Liver (tissue), 9 donors: ENCODE results near the gene JCHAIN. TPM values are rescaled to one million over a fixed set of nuclear protein-coding genes. Genes with fewer than 3 reads are reported as not detected.

ENCODE experiments used
- DNase-seq: peaks from one replicate; pipeline ENCODE4 v3.0.0-alpha.2; 2017; ENCODE audit warnings: low spot score
- H3K27ac ChIP-seq, 2 donors: one replicate each; pipeline ENCODE4 v1.7.0; 2013; ENCODE audit warnings: inconsistent platforms in 2 of 2, low read length in 2 of 2, control low read depth in 1 of 2, low read depth in 1 of 2, mild to moderate bottlenecking in 1 of 2
- H3K27me3 ChIP-seq, 4 donors: one replicate each; pipeline versions ENCODE4 v1.6.1 to v1.7.0; 2013; ENCODE audit warnings: low read length in 3 of 4, inconsistent platforms in 1 of 4, mild to moderate bottlenecking in 1 of 4, moderate library complexity in 1 of 4; ENCODE audit not compliant: control insufficient read depth in 4 of 4, insufficient read depth in 4 of 4
- H3K36me3 ChIP-seq, 4 donors: one replicate each; pipeline versions ENCODE4 v1.6.1 to v1.7.0; 2013; ENCODE audit warnings: low read length in 3 of 4, mild to moderate bottlenecking in 3 of 4, low read depth in 1 of 4, moderate library complexity in 1 of 4; ENCODE audit not compliant: control insufficient read depth in 4 of 4, insufficient read depth in 3 of 4
- H3K4me1 ChIP-seq, 4 donors: one replicate each; pipeline versions ENCODE4 v1.6.1 to v1.7.0; 2013; ENCODE audit warnings: low read length in 3 of 4, mild to moderate bottlenecking in 3 of 4, moderate library complexity in 1 of 4; ENCODE audit not compliant: control insufficient read depth in 4 of 4, insufficient read depth in 4 of 4
- H3K4me3 ChIP-seq, 3 donors: one replicate each; pipeline versions ENCODE4 v1.6.1 to v1.7.0; 2013; ENCODE audit warnings: low read length in 3 of 3, control low read depth in 1 of 3, low read depth in 1 of 3, mild to moderate bottlenecking in 1 of 3
- H3K9ac ChIP-seq, 2 donors: one replicate each; pipeline ENCODE4 v1.7.0; 2013; ENCODE audit warnings: low read length in 2 of 2, mild to moderate bottlenecking in 2 of 2, moderate library complexity in 2 of 2, control low read depth in 1 of 2, low read depth in 1 of 2
- H3K9me3 ChIP-seq, 4 donors: one replicate each; pipeline versions ENCODE4 v1.6.1 to v1.7.0; 2013; ENCODE audit warnings: low read length in 3 of 4; ENCODE audit not compliant: control insufficient read depth in 4 of 4
- EGR1 ChIP-seq, 2 donors: IDR thresholded peaks; 2 replicates each; pipeline ENCODE4 v1.6.1; 2016 to 2018; ENCODE audit warnings: antibody characterized with exemption in 2 of 2, low read depth in 2 of 2
- FOXA2 ChIP-seq: IDR thresholded peaks from 2 replicates; pipeline ENCODE4 v1.6.1; 2016; ENCODE audit warnings: antibody characterized with exemption
- GABPA ChIP-seq, 2 donors: IDR thresholded peaks in 1 of 2; conservative IDR thresholded peaks in 1 of 2; 2 replicates each; pipeline ENCODE4 v1.6.1; 2016; ENCODE audit warnings: antibody characterized with exemption in 2 of 2, mild to moderate bottlenecking in 1 of 2, moderate library complexity in 1 of 2
- HNF4A ChIP-seq, 2 donors: conservative IDR thresholded peaks; 2 replicates each; pipeline ENCODE4 v1.6.1; 2016; ENCODE audit warnings: antibody characterized with exemption in 2 of 2, mild to moderate bottlenecking in 2 of 2
- HNF4G ChIP-seq: IDR thresholded peaks from 2 replicates; pipeline ENCODE4 v1.6.1; 2016; ENCODE audit warnings: antibody characterized with exemption
- JUND ChIP-seq, 2 donors: IDR thresholded peaks; 2 replicates each; pipeline ENCODE4 v1.6.1; 2016; ENCODE audit warnings: antibody characterized with exemption in 2 of 2
- NR2F2 ChIP-seq: IDR thresholded peaks from 2 replicates; pipeline ENCODE4 v1.6.1; 2016; ENCODE audit warnings: antibody characterized with exemption
- RXRA ChIP-seq, 2 donors: IDR thresholded peaks; 2 replicates each; pipeline ENCODE4 v1.6.1; 2017 to 2018; ENCODE audit warnings: antibody characterized with exemption in 2 of 2, mild to moderate bottlenecking in 1 of 2
- SP1 ChIP-seq: IDR thresholded peaks from 2 replicates; pipeline ENCODE4 v1.6.1; 2018; ENCODE audit warnings: antibody characterized with exemption, mild to moderate bottlenecking
- TAF1 ChIP-seq: conservative IDR thresholded peaks from 2 replicates; pipeline ENCODE4 v1.6.1; 2016; ENCODE audit warnings: antibody characterized with exemption, mild to moderate bottlenecking
- YY1 ChIP-seq: IDR thresholded peaks from 2 replicates; pipeline ENCODE4 v1.6.1; 2016; ENCODE audit warnings: antibody characterized with exemption, mild to moderate bottlenecking
- WGBS: extraction: QIAGEN DNeasy Blood & Tissue Kit; methylation state at CpG from one replicate; pipeline ENCODE4 v1.1.7; 2013; 5-methylcytosine and 5-hydroxymethylcytosine counted together
- polyA plus RNA-seq, 2 donors: library from polyadenylated mRNA; stranded (reverse) in 1 of 2; unstranded in 1 of 2; fragments of 200-250 nt in 1 of 2; fragments of >200 nt in 1 of 2; fragmentation: Nextera tagmentation in 1 of 2; extraction: Ambion mirVana in 1 of 2; gene quantifications; one replicate each; pipeline versions ENCODE4 v1.2.1 to v1.2.3, GENCODE V29; 2013 to 2015
- total RNA-seq, 2 donors: library from RNA; depleted of rRNA; stranded (reverse); fragments of >200 nt; gene quantifications; one replicate each; pipeline ENCODE4 v1.2.3, GENCODE V29; 2014
- TF ChIP-seq, protein P1 (sequence below): IDR thresholded peaks from 2 replicates; pipeline ENCODE4 v1.6.1; 2016; ENCODE audit warnings: antibody characterized with exemption
- TF ChIP-seq, protein P2 (sequence below): fragments of 150-350 bp; IDR thresholded peaks from 2 replicates; pipeline ENCODE4 v1.5.1; 2017; ENCODE audit warnings: improper control_type of control experiment, low read depth, low read length; ENCODE audit not compliant: missing input control
- TF ChIP-seq, protein P3 (sequence below): IDR thresholded peaks from 2 replicates; pipeline ENCODE4 v1.6.1; 2016; ENCODE audit warnings: antibody characterized with exemption
- TF ChIP-seq, protein P4 (sequence below): IDR thresholded peaks from 2 replicates; pipeline ENCODE4 v1.6.1; 2016; ENCODE audit warnings: antibody characterized with exemption, mild to moderate bottlenecking
- donor health status: healthy.
- donor health status: healthy.
- donor health status: healthy.
- donor health status: healthy.
- donor health status: healthy.

Gene JCHAIN
- total and polyA plus RNA-seq, 4 donors = 2.1 to 69.5 (median 9.7) TPM

DNA sequence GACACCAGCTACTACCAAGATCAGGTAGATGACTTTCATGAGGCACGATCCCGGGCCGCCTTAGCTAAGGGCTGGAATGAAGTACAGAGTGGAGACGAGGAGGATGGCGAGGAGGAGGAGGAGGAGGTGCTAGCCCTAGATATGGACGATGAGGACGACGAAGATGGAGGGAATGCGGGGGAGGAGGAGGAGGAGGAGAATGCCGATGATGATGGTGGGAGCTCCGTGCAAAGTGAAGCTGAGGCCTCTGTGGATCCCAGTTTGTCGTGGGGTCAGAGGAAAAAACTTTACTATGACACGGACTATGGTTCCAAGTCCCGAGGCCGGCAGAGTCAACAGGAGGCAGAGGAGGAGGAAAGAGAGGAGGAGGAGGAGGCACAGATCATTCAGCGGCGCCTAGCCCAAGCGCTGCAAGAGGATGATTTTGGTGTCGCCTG, 22.5 kb upstream of the JCHAIN start:
- no peaks in the 10 kb centered on the region for H3K27me3 ChIP-seq
- peaks cover 0 to 33% (median 25%) of the 10 kb centered on the region in 4 donors for H3K4me1 ChIP-seq
- H3K27ac ChIP-seq = peak overlapping the region; percentile 89 to 93
- TF ChIP-seq, protein P1, sequence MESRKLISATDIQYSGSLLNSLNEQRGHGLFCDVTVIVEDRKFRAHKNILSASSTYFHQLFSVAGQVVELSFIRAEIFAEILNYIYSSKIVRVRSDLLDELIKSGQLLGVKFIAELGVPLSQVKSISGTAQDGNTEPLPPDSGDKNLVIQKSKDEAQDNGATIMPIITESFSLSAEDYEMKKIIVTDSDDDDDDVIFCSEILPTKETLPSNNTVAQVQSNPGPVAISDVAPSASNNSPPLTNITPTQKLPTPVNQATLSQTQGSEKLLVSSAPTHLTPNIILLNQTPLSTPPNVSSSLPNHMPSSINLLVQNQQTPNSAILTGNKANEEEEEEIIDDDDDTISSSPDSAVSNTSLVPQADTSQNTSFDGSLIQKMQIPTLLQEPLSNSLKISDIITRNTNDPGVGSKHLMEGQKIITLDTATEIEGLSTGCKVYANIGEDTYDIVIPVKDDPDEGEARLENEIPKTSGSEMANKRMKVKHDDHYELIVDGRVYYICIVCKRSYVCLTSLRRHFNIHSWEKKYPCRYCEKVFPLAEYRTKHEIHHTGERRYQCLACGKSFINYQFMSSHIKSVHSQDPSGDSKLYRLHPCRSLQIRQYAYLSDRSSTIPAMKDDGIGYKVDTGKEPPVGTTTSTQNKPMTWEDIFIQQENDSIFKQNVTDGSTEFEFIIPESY = no peak
- TF ChIP-seq FOXA2 (no peak), HNF4G (no peak), RXRA (IDR thresholded peaks at IDR 0.05) (no peak), JUND (IDR thresholded peaks at IDR 0.05) (no peak), GABPA (IDR thresholded peaks at IDR 0.05 in 1 of 2, conservative IDR thresholded peaks at IDR 0.05 in 1 of 2) (no peak), EGR1 (IDR thresholded peaks at IDR 0.05; ENCODE audit: low read depth in 2 of 2) (no peak), HNF4A (conservative IDR thresholded peaks at IDR 0.05) (no peak), TAF1 (no peak), NR2F2 (no peak), SP1 (no peak), YY1 (no peak)
- TF ChIP-seq, protein P2, sequence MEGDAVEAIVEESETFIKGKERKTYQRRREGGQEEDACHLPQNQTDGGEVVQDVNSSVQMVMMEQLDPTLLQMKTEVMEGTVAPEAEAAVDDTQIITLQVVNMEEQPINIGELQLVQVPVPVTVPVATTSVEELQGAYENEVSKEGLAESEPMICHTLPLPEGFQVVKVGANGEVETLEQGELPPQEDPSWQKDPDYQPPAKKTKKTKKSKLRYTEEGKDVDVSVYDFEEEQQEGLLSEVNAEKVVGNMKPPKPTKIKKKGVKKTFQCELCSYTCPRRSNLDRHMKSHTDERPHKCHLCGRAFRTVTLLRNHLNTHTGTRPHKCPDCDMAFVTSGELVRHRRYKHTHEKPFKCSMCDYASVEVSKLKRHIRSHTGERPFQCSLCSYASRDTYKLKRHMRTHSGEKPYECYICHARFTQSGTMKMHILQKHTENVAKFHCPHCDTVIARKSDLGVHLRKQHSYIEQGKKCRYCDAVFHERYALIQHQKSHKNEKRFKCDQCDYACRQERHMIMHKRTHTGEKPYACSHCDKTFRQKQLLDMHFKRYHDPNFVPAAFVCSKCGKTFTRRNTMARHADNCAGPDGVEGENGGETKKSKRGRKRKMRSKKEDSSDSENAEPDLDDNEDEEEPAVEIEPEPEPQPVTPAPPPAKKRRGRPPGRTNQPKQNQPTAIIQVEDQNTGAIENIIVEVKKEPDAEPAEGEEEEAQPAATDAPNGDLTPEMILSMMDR = no peak
- TF ChIP-seq, protein P3, sequence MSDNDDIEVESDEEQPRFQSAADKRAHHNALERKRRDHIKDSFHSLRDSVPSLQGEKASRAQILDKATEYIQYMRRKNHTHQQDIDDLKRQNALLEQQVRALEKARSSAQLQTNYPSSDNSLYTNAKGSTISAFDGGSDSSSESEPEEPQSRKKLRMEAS = no peak
- TF ChIP-seq, protein P4, sequence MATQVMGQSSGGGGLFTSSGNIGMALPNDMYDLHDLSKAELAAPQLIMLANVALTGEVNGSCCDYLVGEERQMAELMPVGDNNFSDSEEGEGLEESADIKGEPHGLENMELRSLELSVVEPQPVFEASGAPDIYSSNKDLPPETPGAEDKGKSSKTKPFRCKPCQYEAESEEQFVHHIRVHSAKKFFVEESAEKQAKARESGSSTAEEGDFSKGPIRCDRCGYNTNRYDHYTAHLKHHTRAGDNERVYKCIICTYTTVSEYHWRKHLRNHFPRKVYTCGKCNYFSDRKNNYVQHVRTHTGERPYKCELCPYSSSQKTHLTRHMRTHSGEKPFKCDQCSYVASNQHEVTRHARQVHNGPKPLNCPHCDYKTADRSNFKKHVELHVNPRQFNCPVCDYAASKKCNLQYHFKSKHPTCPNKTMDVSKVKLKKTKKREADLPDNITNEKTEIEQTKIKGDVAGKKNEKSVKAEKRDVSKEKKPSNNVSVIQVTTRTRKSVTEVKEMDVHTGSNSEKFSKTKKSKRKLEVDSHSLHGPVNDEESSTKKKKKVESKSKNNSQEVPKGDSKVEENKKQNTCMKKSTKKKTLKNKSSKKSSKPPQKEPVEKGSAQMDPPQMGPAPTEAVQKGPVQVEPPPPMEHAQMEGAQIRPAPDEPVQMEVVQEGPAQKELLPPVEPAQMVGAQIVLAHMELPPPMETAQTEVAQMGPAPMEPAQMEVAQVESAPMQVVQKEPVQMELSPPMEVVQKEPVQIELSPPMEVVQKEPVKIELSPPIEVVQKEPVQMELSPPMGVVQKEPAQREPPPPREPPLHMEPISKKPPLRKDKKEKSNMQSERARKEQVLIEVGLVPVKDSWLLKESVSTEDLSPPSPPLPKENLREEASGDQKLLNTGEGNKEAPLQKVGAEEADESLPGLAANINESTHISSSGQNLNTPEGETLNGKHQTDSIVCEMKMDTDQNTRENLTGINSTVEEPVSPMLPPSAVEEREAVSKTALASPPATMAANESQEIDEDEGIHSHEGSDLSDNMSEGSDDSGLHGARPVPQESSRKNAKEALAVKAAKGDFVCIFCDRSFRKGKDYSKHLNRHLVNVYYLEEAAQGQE = no peak
- peak overlapping the region; percentile 65 to 97 (median 96) for H3K4me3 ChIP-seq
- no peaks in the 10 kb centered on the region for H3K36me3 ChIP-seq
- H3K9me3 ChIP-seq = no peaks in the 10 kb centered on the region
- no peak for DNase-seq
- whole genome bisulfite sequencing = 2% methylated on average over 19 of the region's 19 CpGs
- H3K9ac ChIP-seq = peak overlapping the region; percentile 72 to 87
